ENCODE data around the gene POM121. TPM values are rescaled to one million over a fixed set of nuclear protein-coding genes. Genes with fewer than 3 reads are reported as not detected.
"Not testable (repeated sequence)": the region's sequence is repeated elsewhere in the genome, so short reads cannot be mapped to it uniquely, and the experiment has no call there.

POM121 gene
- total and polyA plus RNA-seq, 4 donors, result 9.8 to 53.7 (median 30.3) TPM

- not testable (repeated sequence) for DNase-seq (ENCODE audit: low read depth in 4 of 6, low spot score in 6 of 6); H3K27me3 ChIP-seq (ENCODE audit: control insufficient read depth, insufficient read depth, low read length); H3K27ac ChIP-seq (ENCODE audit: low read depth, low read length); H3K4me1 ChIP-seq (ENCODE audit: control insufficient read depth, insufficient read depth, low read length); H3K36me3 ChIP-seq (ENCODE audit: control insufficient read depth, insufficient read depth, low read length); H3K9me3 ChIP-seq (ENCODE audit: control insufficient read depth, insufficient read depth, low read length); H3K4me3 ChIP-seq (ENCODE audit: low read depth, low read length)
- WGBS (ENCODE audit: insufficient coverage), result no CpG with 5 or more reads among the region's 31 CpGs
These were observed 40.5 kb downstream of the POM121 start for GRCh38 chr7:72965186-72965975.

DNA sequence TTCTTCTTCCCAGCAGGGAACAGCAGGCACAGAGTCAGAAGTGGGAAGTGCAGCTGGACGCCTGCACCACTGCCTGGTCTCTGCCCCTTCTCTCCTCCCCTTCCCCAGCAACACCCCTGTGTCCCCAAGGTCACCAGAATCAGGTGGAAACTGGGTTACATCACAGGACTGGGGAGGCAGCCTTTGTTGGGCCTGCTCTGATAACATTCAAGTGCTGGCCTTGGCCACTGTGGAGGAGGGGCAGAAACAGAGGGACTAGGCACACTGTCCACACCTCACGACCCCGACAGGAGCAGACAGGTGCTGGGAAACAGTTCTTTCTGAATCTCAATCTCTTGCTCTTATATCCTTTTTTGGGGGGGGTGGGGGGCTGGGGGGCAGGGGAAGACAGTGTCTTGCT lies 42.0 kb downstream of the POM121 start:
- not testable (repeated sequence) for H3K27me3 ChIP-seq (ENCODE audit: control insufficient read depth, insufficient read depth, low read length); H3K27ac ChIP-seq (ENCODE audit: low read depth, low read length); DNase-seq (ENCODE audit: low read depth in 4 of 6, low spot score in 6 of 6); H3K9me3 ChIP-seq (ENCODE audit: control insufficient read depth, insufficient read depth, low read length); H3K36me3 ChIP-seq (ENCODE audit: control insufficient read depth, insufficient read depth, low read length); H3K4me1 ChIP-seq (ENCODE audit: control insufficient read depth, insufficient read depth, low read length); H3K4me3 ChIP-seq (ENCODE audit: low read depth, low read length)
- WGBS (ENCODE audit: insufficient coverage), result no CpG with 5 or more reads among the region's 3 CpGs

DNA sequence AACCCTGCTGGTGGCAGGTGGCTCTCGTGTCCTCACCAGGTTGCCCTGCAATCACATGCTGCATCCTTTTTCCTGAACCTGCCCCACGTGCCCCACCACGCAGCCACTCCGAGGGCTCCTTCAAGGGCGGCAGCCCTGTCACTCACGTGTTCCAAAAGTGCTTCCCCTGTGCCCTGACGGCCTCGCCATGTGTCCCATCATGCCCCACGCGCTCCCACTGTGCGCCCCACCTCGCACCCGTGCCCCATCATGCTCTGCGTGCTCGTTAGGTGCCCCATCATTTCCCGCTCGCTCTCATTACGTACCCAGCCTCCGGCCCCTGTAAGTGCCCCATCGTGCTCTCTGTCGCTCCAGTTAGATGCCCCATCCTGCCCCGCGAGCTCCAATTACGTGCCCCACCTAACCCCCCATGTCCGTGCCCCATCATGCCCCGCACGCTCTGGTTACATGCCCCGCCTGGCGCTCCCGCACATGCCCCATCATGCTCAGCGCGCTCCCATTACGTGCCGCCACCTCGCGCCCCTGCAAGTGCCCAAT lies 44.2 kb downstream of the POM121 start, which contains the start of gene TRIM74:
TSS of gene TRIM74 (minus strand) at position 487 of the 537 bp plus-strand sequence. CDS start 3,309 bp downstream, outside the sequence.
- H3K36me3 ChIP-seq (ENCODE audit: control insufficient read depth, insufficient read depth, low read length); H3K9me3 ChIP-seq (ENCODE audit: control insufficient read depth, insufficient read depth, low read length); H3K27ac ChIP-seq (ENCODE audit: low read depth, low read length); DNase-seq (ENCODE audit: low read depth in 4 of 6, low spot score in 6 of 6); H3K4me1 ChIP-seq (ENCODE audit: control insufficient read depth, insufficient read depth, low read length); H3K4me3 ChIP-seq (ENCODE audit: low read depth, low read length); H3K27me3 ChIP-seq (ENCODE audit: control insufficient read depth, insufficient read depth, low read length): not testable (repeated sequence)
- WGBS (ENCODE audit: insufficient coverage), result no CpG with 5 or more reads among the region's 36 CpGs

- H3K9me3 ChIP-seq (ENCODE audit: control insufficient read depth, insufficient read depth, low read length); H3K4me1 ChIP-seq (ENCODE audit: control insufficient read depth, insufficient read depth, low read length); H3K27me3 ChIP-seq (ENCODE audit: control insufficient read depth, insufficient read depth, low read length); H3K36me3 ChIP-seq (ENCODE audit: control insufficient read depth, insufficient read depth, low read length); H3K27ac ChIP-seq (ENCODE audit: low read depth, low read length); DNase-seq (ENCODE audit: low read depth in 4 of 6, low spot score in 6 of 6); H3K4me3 ChIP-seq (ENCODE audit: low read depth, low read length): not testable (repeated sequence)
- no CpG with 5 or more reads among the region's 29 CpGs for WGBS (ENCODE audit: insufficient coverage)
These were observed 44.8 kb downstream of the POM121 start for GRCh38 chr7:72969688-72970087.

GRCh38 chr7:72971505-72971904 lies 46.6 kb downstream of the POM121 start:
- H3K27me3 ChIP-seq (ENCODE audit: control insufficient read depth, insufficient read depth, low read length); H3K4me3 ChIP-seq (ENCODE audit: low read depth, low read length); H3K27ac ChIP-seq (ENCODE audit: low read depth, low read length); H3K9me3 ChIP-seq (ENCODE audit: control insufficient read depth, insufficient read depth, low read length); DNase-seq (ENCODE audit: low read depth in 4 of 6, low spot score in 6 of 6); H3K36me3 ChIP-seq (ENCODE audit: control insufficient read depth, insufficient read depth, low read length); H3K4me1 ChIP-seq (ENCODE audit: control insufficient read depth, insufficient read depth, low read length): not testable (repeated sequence)
- WGBS (ENCODE audit: insufficient coverage), result no CpG with 5 or more reads among the region's 6 CpGs

DNA sequence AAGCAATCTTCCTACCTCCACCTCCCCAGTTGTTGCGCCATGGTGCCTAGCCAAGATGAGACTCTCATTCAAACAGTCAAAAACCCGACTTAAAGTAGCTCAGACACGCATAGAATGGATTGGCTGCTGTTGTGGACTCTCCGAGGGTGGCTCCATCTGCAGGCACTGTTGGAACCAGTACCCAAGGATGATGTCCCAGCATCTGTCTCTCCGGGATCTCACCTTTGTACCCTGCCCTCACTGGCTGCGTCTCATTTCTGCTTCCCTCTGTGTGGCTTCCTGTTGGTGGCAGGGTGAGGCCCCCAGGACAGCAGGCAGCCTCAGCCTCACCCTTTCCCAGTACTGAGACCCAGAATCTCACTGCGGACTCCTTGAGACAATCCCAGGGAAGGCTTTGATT lies 49.9 kb downstream of the POM121 start:
- H3K9me3 ChIP-seq (ENCODE audit: control insufficient read depth, insufficient read depth, low read length); H3K4me1 ChIP-seq (ENCODE audit: control insufficient read depth, insufficient read depth, low read length); H3K27me3 ChIP-seq (ENCODE audit: control insufficient read depth, insufficient read depth, low read length); DNase-seq (ENCODE audit: low read depth in 4 of 6, low spot score in 6 of 6); H3K4me3 ChIP-seq (ENCODE audit: low read depth, low read length); H3K36me3 ChIP-seq (ENCODE audit: control insufficient read depth, insufficient read depth, low read length); H3K27ac ChIP-seq (ENCODE audit: low read depth, low read length): not testable (repeated sequence)
- no CpG with 5 or more reads among the region's 7 CpGs for WGBS (ENCODE audit: insufficient coverage)

DNA sequence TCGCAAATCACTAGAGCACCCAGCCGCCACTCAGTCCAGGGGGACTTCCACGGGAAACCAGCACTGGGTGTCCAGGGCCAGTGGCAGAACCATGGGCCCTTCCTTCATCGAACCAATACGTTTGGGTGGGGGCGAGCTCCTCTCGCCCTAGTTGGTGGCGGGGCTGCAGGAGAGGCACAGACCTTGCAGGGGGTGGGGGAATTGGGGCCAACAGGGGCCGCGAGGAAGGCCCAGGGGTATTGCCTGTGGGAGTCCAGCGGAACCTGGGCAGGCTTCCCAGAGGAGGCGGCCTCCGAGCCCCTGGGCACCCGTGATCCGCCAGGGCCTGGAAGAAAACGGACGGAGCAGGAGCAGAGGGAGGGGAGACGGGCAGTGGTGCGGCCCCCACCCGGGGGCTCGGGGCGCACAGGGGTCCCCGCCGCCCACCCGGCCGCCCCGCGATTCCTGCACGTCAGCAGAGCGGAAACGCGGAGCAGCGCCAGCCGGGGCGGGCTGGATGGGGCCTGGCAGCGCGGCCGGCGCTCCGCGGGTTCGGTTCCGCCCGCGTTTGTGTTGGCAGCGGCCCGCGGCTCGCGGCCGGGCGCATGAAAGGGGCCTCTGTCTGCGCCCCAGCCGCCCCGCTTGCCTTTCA lies 50.9 kb downstream of the POM121 start:
- H3K27ac ChIP-seq (ENCODE audit: low read depth, low read length); H3K4me3 ChIP-seq (ENCODE audit: low read depth, low read length); H3K9me3 ChIP-seq (ENCODE audit: control insufficient read depth, insufficient read depth, low read length); H3K36me3 ChIP-seq (ENCODE audit: control insufficient read depth, insufficient read depth, low read length); DNase-seq (ENCODE audit: low read depth in 4 of 6, low spot score in 6 of 6); H3K4me1 ChIP-seq (ENCODE audit: control insufficient read depth, insufficient read depth, low read length); H3K27me3 ChIP-seq (ENCODE audit: control insufficient read depth, insufficient read depth, low read length): not testable (repeated sequence)
- WGBS (ENCODE audit: insufficient coverage), result 82% methylated on average over 5 of the region's 55 CpGs

- H3K4me1 ChIP-seq (ENCODE audit: control insufficient read depth, insufficient read depth, low read length); H3K27ac ChIP-seq (ENCODE audit: low read depth, low read length); H3K27me3 ChIP-seq (ENCODE audit: control insufficient read depth, insufficient read depth, low read length); H3K9me3 ChIP-seq (ENCODE audit: control insufficient read depth, insufficient read depth, low read length); DNase-seq (ENCODE audit: low read depth in 4 of 6, low spot score in 6 of 6); H3K4me3 ChIP-seq (ENCODE audit: low read depth, low read length); H3K36me3 ChIP-seq (ENCODE audit: control insufficient read depth, insufficient read depth, low read length): not testable (repeated sequence)
- no CpG with 5 or more reads among the region's 12 CpGs for WGBS (ENCODE audit: insufficient coverage)
These were observed 51.5 kb downstream of the POM121 start for GRCh38 chr7:72976434-72976833.

DNA sequence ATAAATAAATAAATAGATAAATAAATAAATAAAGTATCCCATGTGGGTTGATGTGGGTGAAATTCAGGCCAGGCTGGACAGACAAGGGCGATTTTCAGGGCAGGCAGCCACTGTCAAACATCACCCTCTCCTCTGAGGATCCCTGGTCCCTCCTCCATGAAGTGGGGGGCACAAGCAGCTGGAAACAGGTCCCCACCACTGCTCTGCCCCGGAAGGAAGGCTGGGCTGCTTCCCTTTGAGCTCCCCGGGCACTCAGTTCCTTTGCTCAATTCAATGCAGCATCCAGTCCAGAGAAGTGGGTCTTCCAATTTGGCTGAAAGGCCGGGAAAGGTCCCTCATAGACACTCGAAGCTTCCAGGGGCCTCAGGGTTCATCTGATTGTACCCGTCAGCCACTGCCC lies 55.5 kb downstream of the POM121 start:
- not testable (repeated sequence) for H3K4me3 ChIP-seq (ENCODE audit: low read depth, low read length); H3K27me3 ChIP-seq (ENCODE audit: control insufficient read depth, insufficient read depth, low read length); H3K27ac ChIP-seq (ENCODE audit: low read depth, low read length); H3K4me1 ChIP-seq (ENCODE audit: control insufficient read depth, insufficient read depth, low read length); H3K9me3 ChIP-seq (ENCODE audit: control insufficient read depth, insufficient read depth, low read length); DNase-seq (ENCODE audit: low read depth in 4 of 6, low spot score in 6 of 6); H3K36me3 ChIP-seq (ENCODE audit: control insufficient read depth, insufficient read depth, low read length)
- WGBS (ENCODE audit: insufficient coverage), result no CpG with 5 or more reads among the region's 6 CpGs

DNA sequence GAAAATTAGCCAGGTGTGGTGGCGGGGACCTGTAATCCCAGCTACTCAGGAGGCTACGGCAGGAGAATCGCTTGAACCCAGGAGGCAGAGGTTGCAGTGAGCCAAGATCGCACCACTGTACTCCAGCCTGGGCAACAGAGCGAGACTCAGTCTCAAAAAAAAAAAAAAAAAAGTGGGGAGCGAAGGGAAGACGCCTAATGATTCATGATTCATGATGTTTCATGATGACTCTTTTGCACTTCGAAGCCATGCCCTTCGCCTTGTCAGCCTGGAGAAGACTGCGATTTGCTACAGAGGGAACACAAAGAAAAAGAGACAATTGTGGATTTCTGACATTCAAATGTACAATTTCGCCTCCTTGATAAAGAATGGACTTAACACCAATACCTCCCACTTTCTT lies 57.2 kb downstream of the POM121 start:
- H3K4me3 ChIP-seq (ENCODE audit: low read depth, low read length); H3K4me1 ChIP-seq (ENCODE audit: control insufficient read depth, insufficient read depth, low read length); H3K9me3 ChIP-seq (ENCODE audit: control insufficient read depth, insufficient read depth, low read length); DNase-seq (ENCODE audit: low read depth in 4 of 6, low spot score in 6 of 6); H3K27me3 ChIP-seq (ENCODE audit: control insufficient read depth, insufficient read depth, low read length); H3K36me3 ChIP-seq (ENCODE audit: control insufficient read depth, insufficient read depth, low read length); H3K27ac ChIP-seq (ENCODE audit: low read depth, low read length): not testable (repeated sequence)
- no CpG with 5 or more reads among the region's 11 CpGs for WGBS (ENCODE audit: insufficient coverage)
